Endothelial cell of umbilical vein (primary cell): Measurements from ENCODE around the gene DIAPH3. TPM values are rescaled to one million over a fixed set of nuclear protein-coding genes. Genes with fewer than 3 reads are reported as not detected.

Experiments
- BruUV-seq: library from RNA; stranded (reverse); fragments of 400-500 nt; replicated peaks from 2 replicates; lab custom pipeline; 2021; lab: Mats Ljungman, UMichigan
- CTCF ChIA-PET: fragments of 300-600, 350-600 bp; sonication (Branson Sonifier 250); formaldehyde crosslinking; loops from one replicate; lab custom pipeline; 2021; ENCODE audit warnings: antibody characterized with exemption, inconsistent platforms; lab: Charles Lee
- POLR2A ChIA-PET: fragments of 300-600, 350-600 bp; sonication (Branson Sonifier 250); formaldehyde crosslinking; loops from one replicate; lab custom pipeline; 2021; ENCODE audit warnings: antibody characterized with exemption, inconsistent platforms; lab: Charles Lee
- DNase-seq: peaks from one replicate; pipeline ENCODE4 v3.0.0-alpha.2; 2011; ENCODE audit warnings: low read depth, low spot score
- FAIRE-seq: peaks from 2 replicates; lab custom pipeline; 2011; peaks lifted over from hg19 to GRCh38; lab: Jason Lieb, UNC
- H2AFZ ChIP-seq: 2 replicates; pipeline ENCODE4 v1.6.0; 2012; ENCODE audit warnings: low read depth, low read length, control low read depth, inconsistent platforms
- H3K27ac ChIP-seq: 2 replicates; pipeline ENCODE4 v1.5.1; 2011; ENCODE audit warnings: low read depth, mild to moderate bottlenecking, control low read depth, low read length, moderate library complexity; ENCODE audit not compliant: insufficient read depth
- H3K27me3 ChIP-seq, 2 experiments: 2 replicates each; pipeline versions ENCODE4 v1.6.0 to v1.6.1; 2011; ENCODE audit warnings: low read length in 2 of 2, mixed read lengths in 1 of 2; ENCODE audit not compliant: control insufficient read depth in 2 of 2, insufficient read depth in 2 of 2
- H3K36me3 ChIP-seq, 2 experiments: 2 replicates in 1 of 2; 3 replicates in 1 of 2; pipeline ENCODE4 v1.5.1; 2011; ENCODE audit warnings: low read length in 2 of 2, mild to moderate bottlenecking in 1 of 2, moderate library complexity in 1 of 2; ENCODE audit not compliant: control insufficient read depth in 2 of 2, insufficient read depth in 2 of 2; ENCODE audit errors: extremely low read depth in 1 of 2
- H3K4me1 ChIP-seq: 3 replicates; pipeline ENCODE4 v1.5.1; 2011; ENCODE audit warnings: mild to moderate bottlenecking, low read length; ENCODE audit not compliant: control insufficient read depth, insufficient read depth; ENCODE audit errors: extremely low read depth
- H3K4me2 ChIP-seq: 2 replicates; pipeline ENCODE4 v1.6.1; 2011; ENCODE audit warnings: low read length, control low read depth, mixed read lengths; ENCODE audit not compliant: insufficient read depth
- H3K4me3 ChIP-seq, 3 experiments: fragments of 200-600 bp in 1 of 3; sonication (generic), shearing (Covaris generic) in 1 of 3; replicated peaks in 1 of 3; 2 replicates each; pipeline ENCODE4 v1.5.1; 2011 to 2016; ENCODE audit warnings: control low read depth in 3 of 3, low read length in 3 of 3, mild to moderate bottlenecking in 2 of 3, inconsistent platforms in 1 of 3, low read depth in 1 of 3, moderate library complexity in 1 of 3; ENCODE audit not compliant: insufficient read depth in 1 of 3
- H3K79me2 ChIP-seq: 2 replicates; pipeline ENCODE4 v1.6.0; 2012; ENCODE audit warnings: low read length, inconsistent platforms; ENCODE audit not compliant: control insufficient read depth, insufficient read depth
- H3K9ac ChIP-seq: replicated peaks from 2 replicates; pipeline ENCODE3; 2011; ENCODE audit warnings: low read length, control low read depth; ENCODE audit not compliant: insufficient read depth; ENCODE audit errors: extremely low read depth
- H3K9me1 ChIP-seq: replicated peaks from 3 replicates; pipeline ENCODE4 v1.6.0; 2011; ENCODE audit warnings: mild to moderate bottlenecking, low read length; ENCODE audit not compliant: control insufficient read depth, insufficient read depth; ENCODE audit errors: extremely low read depth
- H3K9me3 ChIP-seq: replicated peaks from 2 replicates; pipeline ENCODE4 v1.5.1; 2012; ENCODE audit warnings: low read length, inconsistent platforms; ENCODE audit not compliant: control insufficient read depth, insufficient read depth
- H4K20me1 ChIP-seq: replicated peaks from 2 replicates; pipeline ENCODE3; 2011; ENCODE audit warnings: mild to moderate bottlenecking, low read length; ENCODE audit not compliant: control insufficient read depth, insufficient read depth; ENCODE audit errors: extremely low read depth
- FOS ChIP-seq: IDR thresholded peaks from 2 replicates; pipeline ENCODE4 v1.6.1; 2011; ENCODE audit warnings: mild to moderate bottlenecking, low read length, moderate library complexity, borderline replicate concordance; ENCODE audit not compliant: insufficient read depth
- GATA2 ChIP-seq: IDR thresholded peaks from 2 replicates; pipeline ENCODE4 v1.7.0; 2011; ENCODE audit warnings: low read depth, mild to moderate bottlenecking, moderate library complexity, mixed read lengths, low read length; ENCODE audit not compliant: insufficient read length, insufficient read depth
- JUN ChIP-seq: IDR thresholded peaks from 2 replicates; pipeline ENCODE4 v1.6.1; 2011; ENCODE audit warnings: borderline replicate concordance, low read depth; ENCODE audit not compliant: insufficient read length, insufficient read depth
- POLR2A ChIP-seq: IDR thresholded peaks from 2 replicates; pipeline ENCODE4 v1.6.1; 2012; ENCODE audit warnings: low read depth, mild to moderate bottlenecking, control low read depth, low read length
- dilution Hi-C: fragments of 300-500 bp; cut with MboI; formaldehyde crosslinking; loops from one replicate; pipeline ENCODE4 v1.15.0; 2019; ENCODE audit warnings: low sequenced_read_pairs; ENCODE audit not compliant: extremely low pct_ligation_motif_present
- intact Hi-C: fragments of 100-400 bp; cut with micrococcal nuclease; formaldehyde crosslinking; loops from one replicate; pipeline ENCODE4 v1.10.0; 2022
- polyA plus RNA-seq, 4 experiments: library from polyadenylated mRNA; depleted of rRNA in 3 of 4; stranded (reverse) in 3 of 4; unstranded in 1 of 4; fragments of >200 nt; gene quantifications; 2 replicates each; pipeline versions ENCODE4 v1.2.1 to v1.2.3, GENCODE V29; 2011 to 2012; ENCODE audit warnings: missing spikeins in 1 of 4
- total RNA-seq: library from RNA; stranded (reverse); gene quantifications from 2 replicates; pipeline ENCODE4 v1.2.3, GENCODE V29; 2021

The DIAPH3 gene
- total and polyA plus RNA-seq, 2 donors (not counting 3 experiments of a cell fraction or from before 2014, with no cell fraction given): 9.9 to 44.0 TPM

- H3K9me1 ChIP-seq: no peaks in the 10 kb centered on the region
- no TSS peak for BruUV-seq
- no peak overlapping the region for H3K27ac ChIP-seq
- TF ChIP-seq JUN: no peak
- no peak for TF ChIP-seq FOS
- TF ChIP-seq GATA2: no peak
- no peak for FAIRE-seq
- peaks cover 4 to 8% of the 10 kb centered on the region in 2 experiments for H3K27me3 ChIP-seq
- H3K4me1 ChIP-seq: no peaks in the 10 kb centered on the region
- DNase-seq: no peak
- intact Hi-C loops: no loop called here
- no peak overlapping the region for H3K4me3 ChIP-seq
- no peaks in the 10 kb centered on the region for H3K79me2 ChIP-seq
- POLR2A ChIA-PET: no interaction called here
- H4K20me1 ChIP-seq: no peaks in the 10 kb centered on the region
- no peaks in the 10 kb centered on the region for H3K9me3 ChIP-seq
- dilution Hi-C loops: no loop called here
- no peak overlapping the region for H2AFZ ChIP-seq
- H3K9ac ChIP-seq: no peak overlapping the region
- H3K36me3 ChIP-seq: no peaks in the 10 kb centered on the region
- CTCF ChIA-PET: no interaction called here
- no peak overlapping the region for H3K4me2 ChIP-seq
Observed at GRCh38 chr13:60213236-60213744, 49.6 kb upstream of the DIAPH3 start.

- H3K27me3 ChIP-seq: peaks cover 3 to 8% of the 10 kb centered on the region in 2 experiments
- no peak overlapping the region for H3K9ac ChIP-seq
- DNase-seq: no peak
- no peaks in the 10 kb centered on the region for H3K4me1 ChIP-seq
- POLR2A ChIA-PET: no interaction called here
- no peak overlapping the region for H3K4me3 ChIP-seq
- H4K20me1 ChIP-seq: no peaks in the 10 kb centered on the region
- H3K36me3 ChIP-seq: no peaks in the 10 kb centered on the region
- H3K9me1 ChIP-seq: no peaks in the 10 kb centered on the region
- H3K79me2 ChIP-seq: no peaks in the 10 kb centered on the region
- no TSS peak for BruUV-seq
- no peak overlapping the region for H2AFZ ChIP-seq
- intact Hi-C loops (no loop called here), dilution Hi-C loops (no loop called here)
- no peak overlapping the region for H3K4me2 ChIP-seq
- no peak for FAIRE-seq
- H3K27ac ChIP-seq: no peak overlapping the region
- TF ChIP-seq JUN: no peak
- no peak for TF ChIP-seq POLR2A
- no peak for TF ChIP-seq FOS
- no peaks in the 10 kb centered on the region for H3K9me3 ChIP-seq
- CTCF ChIA-PET: no interaction called here
Observed at GRCh38 chr13:60211548-60211947, 47.8 kb upstream of the DIAPH3 start.
